ENCODE measurements around the gene AFDN.

Gene AFDN

DNA sequence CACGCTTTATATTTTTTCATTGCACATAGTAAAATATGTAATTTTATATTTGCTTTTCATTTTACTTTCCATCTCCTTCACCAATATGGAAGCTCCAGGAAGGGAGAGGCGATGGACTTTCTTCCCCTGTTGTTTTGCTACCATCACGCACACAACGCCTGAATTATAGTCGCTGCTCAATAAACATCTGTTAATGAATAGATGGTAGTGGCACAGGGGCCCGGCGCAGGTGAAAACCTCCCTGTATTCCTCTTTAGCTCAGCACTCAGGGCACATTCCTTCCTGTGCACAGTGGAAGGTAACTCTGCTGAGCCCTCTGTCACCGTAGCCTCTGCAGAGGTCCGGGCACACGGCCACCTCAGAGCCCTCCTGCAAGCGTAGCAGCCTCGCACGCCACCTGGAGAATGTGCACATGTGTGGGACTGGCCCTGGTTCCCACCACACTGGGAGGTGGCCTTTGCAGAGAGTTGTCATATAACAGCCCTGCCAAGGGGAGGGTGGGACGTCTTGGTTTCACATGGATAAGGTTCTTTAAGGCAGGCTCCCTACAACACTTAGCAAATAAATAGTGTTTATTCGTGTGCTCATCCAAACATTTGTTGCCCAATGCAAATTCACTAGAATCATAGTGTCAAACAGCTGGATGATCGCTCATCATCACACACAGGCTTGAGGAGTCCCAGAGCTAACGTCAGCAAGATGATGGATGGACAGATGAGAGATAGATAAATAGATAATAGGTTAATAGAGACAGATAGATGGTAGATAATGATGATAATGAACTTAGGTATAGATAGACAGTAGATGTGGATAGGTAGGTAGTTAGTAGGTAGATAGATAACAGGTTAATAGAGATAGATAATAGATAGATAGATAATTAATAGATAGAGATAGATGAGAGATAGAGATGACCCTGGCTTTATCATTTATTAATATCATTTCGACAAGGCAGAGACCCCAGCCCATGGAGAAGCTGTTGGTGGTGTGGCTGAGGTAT is 32.3 kb upstream of the AFDN start:
- DNase-seq (ENCODE audit: low spot score), result no peak

DNA sequence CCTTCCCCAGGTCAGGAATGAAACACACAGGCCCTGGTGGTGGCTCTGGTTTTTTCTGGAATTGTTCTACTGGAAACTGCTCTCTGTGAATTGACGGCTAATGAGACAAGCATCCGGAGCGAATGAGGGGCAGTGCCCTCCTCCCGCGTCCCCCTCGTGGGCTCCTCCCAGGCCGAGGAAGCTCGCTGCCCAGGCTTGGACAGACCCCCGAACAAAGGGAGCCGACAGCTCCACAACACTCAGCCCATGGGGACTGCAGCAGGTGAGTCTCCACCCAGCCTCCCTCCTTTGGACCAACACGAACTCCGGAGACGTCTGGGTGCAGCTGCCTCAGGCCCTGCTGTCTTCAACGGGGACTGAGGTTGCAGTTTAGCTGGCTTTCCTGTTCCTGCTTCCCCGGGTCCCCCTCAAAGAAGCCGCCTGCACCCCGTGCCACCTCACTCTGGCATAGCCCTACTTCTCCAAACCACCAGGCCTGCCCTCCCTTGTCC is 31.3 kb upstream of the AFDN start:
- no peak for DNase-seq (ENCODE audit: low spot score)

DNA sequence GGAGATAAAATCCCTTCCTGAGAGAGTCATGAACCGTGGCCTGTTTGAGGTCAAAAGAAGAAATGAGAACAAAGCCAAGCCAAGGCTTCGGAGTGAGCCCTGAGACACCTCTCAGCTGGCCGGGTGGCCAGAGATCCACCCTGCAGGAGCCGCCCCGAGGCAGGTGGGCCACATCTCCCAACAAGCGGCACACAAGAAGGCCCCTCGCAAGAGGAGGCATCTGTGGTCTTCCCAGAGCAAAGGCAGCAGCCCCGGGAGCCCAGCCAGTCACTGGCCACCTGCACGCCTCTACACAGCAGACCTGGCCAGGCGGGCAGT is 30.9 kb upstream of the AFDN start:
- no peak for DNase-seq (ENCODE audit: low spot score)

DNA sequence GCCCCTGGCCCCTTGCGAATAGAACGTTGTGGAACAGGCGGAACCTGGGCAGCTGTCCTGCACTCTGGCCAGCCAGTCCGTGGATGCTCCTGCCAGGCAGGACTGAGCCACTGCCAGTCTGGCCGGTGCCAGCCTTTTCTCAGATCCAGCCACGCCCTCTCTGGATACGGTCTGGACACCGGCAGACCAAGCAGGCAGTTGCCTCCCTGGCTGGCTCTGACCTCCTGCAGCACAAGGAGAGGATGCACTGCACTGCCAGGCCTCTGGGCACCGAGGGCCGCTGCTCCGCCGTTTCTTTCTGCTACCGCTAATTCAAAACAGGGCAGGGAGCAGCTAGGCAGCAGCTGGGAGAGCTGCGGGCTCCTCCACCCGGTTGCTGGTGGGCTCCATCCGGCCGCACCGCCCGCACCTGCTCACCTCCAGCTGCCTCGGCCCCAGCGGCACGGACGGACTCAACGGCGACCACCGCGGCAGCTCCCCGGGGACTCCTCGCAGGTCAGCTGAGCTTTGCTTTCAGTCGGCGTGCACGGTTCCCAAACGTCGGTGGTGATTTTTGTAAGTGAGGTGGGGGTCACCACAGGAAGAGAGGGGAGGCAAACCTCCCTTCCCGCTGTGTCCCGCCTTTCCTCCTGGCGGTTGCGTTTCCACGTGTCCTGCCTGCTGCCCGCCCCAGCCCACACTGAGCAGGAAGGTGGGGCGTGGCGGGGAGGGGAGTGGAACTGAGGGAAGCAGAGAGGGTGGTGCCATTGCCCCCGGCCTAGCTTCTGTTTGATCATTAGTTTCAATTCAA is 30.3 kb upstream of the AFDN start:
- DNase-seq (ENCODE audit: low spot score), result peak; percentile 78

DNA sequence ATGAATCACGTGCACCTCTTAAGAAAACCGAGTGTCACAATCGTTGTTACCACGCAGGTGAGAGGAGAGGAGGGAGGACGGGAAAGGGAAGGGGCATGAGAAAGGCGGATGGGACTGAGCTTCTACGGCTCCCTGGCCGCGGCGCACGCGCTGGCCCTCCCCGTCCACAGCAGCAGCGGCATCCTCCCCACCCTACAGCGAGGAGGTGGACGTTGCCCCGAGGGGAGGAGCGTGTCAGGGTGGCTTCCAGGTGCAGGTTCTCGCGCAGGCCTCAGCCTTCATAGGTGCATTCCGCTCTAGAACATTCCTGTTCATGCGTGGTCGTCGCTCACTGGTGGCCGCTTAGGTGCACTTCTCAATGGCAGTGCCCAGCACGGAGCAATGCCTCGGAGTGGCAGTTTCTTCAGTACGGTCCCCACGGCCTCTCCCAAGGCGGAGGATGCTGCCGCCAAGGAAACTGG is 29.7 kb upstream of the AFDN start:
- no peak for DNase-seq (ENCODE audit: low spot score)

DNA sequence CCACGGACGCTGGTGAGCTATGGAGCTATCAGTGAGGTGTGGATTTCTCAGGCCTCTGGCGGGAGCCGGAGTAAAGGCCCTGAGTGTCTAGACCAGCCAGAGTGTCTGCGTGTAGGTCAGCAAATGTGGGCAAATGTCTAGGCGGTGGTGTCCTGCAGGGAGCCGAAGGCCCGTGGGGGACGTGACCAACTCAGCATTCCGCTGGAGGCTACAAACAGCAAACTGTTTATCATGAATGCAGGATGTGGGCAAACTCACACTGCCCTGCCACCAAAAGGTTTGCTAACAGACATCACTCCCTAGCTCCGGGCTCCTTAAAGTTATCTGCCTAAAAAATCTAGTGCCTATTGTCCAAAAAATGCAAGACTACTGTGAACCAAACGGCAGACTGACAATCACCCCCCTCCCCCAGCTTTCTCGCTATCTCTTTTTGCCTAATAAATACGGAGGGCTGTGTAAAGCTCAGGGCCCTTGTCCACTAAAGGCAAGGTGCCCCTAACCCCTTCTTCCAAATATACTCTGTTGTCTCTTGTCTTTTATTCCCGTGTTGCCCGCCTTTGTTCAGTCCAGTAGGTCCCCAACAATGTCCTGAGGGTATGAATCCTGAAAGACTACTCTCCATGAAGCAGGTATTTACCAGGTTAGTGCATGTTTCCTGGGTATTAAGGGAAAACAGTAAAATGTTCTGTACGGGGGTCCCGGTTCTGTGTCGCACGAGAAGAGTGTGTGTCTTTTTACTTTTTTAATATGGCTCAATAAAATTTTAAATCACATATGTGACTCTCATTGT is 29.0 kb upstream of the AFDN start:
- DNase-seq (ENCODE audit: low spot score), result no peak

DNA sequence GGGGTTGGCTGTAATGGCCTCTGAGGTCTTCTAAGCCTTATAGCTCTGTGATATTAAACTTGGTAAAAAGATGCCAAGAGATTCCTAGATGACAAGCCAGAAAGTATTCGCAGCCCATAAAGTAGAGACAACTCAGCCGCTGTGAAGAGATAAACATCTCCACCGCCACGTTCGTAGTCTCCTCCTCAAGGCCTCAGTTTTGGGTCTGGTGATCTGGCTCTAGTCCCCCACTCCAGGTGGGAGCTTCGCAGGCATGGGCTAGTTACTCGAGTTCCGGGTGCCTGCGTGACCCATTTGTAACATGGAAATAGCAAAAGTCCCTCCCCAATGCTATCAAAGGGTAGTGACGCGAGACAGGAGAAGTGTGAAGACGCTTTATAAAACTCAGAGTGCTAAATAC is 28.3 kb upstream of the AFDN start:
- no peak for DNase-seq (ENCODE audit: low spot score)

DNA sequence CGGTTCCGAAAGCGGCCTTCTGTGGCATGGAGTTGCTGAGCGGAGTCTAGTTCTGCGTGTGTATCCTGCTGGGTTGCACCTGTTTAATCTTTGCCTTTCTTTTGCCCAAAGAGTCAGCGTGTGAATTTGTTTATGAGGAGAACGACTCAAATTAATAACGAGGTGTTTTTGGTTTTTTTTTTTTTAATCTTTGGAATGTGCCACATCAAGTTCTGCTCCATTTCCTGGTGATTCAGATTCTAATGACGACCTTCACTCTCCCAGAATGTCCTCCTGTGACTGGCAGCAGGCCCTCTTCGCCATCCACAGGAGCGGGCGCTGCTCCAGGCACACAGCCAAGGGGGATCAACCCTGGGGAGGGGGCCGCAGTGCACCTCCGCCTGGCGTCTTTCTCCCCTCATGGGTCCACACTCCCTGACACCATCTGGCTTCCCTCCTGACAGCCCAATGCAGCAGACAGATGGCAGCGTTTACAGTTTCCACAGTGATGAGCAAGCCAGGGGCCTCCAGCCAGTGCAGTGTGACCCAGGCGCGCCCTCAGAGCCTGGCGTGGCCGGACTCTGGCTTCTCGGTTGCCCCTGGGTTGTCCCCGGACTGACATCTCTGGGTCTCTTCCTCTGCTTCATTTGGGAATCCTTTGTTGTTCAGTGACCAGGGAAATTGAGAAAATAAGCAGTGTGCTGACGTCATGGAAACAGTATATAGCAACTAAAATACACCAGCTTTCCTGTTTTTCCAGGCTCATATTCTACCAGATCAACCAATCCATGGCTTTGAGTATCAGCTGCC is 27.5 kb upstream of the AFDN start:
- peak; percentile 76 for DNase-seq (ENCODE audit: low spot score)

DNA sequence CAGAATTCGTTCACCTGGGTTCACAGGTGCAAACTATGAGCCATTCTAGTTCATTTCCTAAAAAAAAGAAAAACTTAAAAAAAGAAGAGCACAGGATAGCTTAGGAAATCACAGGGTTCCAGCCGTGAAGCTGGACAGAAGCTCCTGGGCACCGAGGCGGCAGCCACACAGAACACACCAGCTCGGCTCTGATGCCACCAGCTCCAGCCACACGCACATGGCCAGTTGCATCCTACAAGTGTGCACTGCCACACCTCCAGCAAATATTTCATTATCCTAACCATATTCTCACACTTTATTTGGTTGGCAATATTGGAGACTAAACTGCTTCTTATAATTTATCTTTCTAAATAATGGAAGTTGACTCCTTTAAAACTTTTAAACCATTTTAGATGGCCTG is 26.2 kb upstream of the AFDN start:
- no peak for DNase-seq (ENCODE audit: low spot score)

DNA sequence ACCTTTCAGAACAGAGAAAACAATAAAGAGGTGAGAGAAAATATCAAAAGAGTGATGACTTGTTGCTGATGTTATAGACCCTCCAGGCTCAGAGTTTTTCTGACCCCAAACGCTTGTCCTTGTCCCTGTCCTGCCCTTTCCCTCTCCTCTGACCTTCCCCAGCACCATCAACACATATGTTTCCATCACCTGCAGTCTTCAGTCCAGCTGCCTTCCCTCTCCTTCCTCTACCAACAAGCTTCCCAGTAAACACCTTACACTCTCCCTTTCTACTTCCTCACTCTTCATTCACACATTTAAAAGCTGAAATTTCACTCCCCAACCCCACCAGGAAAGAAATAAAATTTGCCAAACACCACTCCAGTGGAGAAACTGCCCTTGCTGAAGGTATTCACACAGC is 25.4 kb upstream of the AFDN start:
- no peak for DNase-seq (ENCODE audit: low spot score)

DNA sequence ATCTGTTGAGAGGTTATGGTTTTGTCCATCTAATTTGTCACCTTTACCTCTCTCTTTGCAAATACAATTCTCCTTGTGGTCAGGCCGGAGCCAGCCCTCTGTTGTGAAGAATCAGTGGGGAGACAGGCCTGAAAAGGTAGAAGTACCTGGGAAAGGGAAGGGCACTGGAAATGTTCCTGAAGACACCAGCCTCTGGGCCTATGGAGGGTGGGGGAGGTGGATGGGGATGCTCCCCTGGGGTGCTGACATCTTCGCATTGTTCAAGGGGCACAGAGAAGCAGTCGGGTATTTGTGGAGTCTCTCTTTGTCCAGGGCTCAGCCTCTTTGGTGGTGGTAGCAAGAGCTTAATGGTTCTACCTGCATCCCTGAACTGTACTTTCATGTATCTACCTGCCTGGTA is 24.4 kb upstream of the AFDN start:
- no peak for DNase-seq (ENCODE audit: low spot score)

DNA sequence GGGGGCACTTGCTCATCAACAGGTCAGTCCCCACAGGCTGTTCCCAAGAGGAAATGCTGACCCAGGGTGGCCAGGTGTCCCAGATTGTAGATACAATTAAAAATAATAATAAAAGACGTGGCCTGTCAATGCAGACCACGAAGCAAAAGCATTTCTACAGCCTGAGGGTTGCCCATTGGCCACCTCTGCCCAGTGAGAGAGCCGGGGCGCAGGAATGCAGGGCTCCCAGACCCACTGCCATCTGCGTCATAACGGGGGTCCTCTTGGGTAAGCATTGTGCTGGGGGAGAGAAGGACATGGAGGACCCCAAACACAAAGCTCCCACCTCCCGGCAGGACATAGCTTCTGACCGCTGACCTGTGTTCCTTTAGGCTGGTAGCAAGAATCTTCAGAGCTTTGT is 22.9 kb upstream of the AFDN start:
- DNase-seq (ENCODE audit: low spot score), result no peak

DNA sequence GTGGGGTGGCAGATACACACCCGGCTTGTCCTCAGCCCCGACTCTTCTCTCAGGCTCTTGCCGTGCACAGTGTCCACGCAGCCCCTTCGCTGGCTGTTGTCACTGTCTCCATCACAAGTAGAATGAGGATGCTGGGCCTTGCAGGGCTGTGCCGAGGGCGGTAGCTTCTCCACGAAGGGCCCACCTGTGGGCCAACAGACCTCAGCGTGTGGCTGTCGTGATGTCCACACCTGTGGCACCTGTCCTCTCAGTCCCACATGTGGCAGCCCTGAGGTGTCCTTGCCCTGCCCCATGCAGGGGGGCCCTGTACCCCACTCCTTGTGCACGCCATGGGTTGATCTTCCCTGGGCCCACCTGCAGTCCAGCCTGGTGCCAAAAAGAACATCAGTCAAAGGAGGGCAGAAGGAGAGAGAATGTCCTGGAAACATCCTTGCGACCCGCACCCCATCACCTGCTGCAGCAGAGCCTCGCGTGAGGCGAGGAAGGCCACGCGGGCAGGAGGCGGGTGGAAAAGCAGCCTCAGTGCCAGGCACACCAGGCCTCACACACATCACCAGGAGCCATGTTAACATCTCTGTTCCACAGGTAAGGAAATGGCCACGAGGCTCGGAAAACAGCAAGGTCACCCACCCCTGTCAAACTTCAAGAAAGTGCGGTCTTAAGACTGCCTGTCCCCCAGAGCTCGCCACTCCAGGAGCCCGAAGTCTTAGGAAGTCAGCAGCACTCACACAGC is 22.3 kb upstream of the AFDN start:
- no peak for DNase-seq (ENCODE audit: low spot score)

DNA sequence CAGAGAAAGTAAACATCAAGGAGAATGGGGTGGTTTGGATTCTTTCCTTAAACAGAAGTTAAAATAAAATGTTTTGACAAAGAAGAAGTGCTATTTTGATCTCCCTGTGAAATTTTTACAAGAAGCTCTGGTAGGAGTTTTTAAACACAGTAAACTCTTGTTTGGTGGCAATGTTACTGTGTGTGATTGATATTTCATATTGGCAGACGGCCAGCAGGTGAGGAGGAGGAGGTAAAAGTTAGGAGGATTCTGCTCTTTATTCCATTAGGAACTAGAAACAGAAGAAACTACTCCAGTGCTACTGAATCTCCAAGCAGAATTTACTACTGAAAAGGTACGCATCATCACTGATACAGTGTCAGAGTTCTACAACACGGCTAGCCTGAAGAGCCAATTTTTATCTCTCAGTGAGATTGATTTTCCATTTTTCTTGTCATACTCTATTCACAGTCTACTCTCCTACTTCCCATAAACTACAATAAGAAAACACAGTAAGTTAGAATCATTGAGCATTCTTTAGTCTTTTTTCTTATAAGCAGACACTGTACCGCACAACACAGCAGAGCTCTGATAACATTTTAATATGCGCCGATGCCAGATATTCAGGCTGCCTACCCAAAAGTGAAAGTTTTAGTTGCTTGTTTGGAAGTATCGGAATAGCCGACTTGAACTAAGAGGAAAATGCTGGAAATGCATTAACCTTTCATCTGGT is 21.2 kb upstream of the AFDN start:
- DNase-seq (ENCODE audit: low spot score), result no peak

DNA sequence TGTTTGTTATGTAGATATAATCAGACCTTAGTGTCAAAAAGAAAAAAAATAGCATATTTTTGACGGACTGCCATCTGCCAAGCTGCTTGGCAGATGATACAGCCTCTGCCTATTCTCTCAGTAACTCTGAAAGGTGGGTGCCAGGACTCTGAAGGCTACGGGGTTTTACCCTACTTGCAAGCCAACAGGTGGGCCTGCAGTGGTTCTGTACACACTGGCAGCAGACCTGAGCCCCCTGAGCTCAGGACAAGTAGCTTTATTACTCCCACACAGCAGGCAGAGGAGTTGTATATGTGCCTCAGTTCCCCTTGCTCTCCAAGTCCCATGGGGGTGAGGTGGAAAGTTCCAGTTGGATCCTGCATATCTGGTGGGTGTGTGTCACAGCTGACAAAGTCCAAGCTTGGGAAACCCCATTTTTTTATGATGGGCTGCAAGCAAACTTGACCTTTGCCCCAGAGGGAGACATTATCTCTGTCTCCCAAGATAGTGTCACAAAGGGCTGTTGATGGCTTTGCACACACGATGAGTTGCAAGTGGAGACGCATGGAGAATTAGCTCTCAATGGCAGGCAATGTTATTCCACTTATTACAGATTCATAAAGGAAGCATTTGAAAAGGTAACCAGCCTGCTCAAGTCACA is 20.5 kb upstream of the AFDN start:
- DNase-seq (ENCODE audit: low spot score), result no peak

DNA sequence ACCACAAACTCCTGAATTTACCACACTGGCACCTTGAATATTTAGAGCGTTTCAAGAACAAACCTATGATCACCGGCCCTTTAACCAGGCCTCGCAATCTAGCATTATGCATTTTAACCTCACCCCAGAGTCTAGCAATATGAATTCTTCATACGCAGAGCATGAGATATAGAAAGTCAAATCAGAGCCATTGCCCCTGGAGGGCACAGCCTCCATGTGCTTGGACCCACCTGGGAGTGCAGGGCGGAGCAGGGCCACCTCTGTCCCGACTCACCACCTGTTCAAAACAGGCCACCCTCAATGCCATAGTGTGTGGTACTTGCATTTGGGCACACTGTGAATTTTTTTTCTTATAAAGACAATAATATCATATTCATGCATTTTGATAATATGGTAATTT is 19.5 kb upstream of the AFDN start:
- no peak for DNase-seq (ENCODE audit: low spot score)

DNA sequence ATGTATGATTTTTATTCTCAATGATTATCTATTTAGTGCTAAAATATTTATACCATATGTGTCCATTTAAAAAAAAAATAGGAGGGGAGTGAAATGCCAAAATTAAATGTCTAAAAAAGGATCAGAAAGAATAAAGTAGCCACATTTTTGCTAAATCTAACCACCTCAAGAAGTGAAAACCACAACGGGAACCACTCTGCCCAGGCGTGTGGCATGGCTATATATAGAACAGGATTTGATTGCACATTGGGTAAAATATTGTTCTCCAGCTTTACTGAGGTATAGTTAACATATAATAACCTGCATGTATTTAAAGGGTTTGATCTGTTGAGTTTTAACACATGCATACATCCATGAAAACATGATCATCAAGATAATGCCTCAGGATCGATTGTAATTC is 19.0 kb upstream of the AFDN start:
- no peak for DNase-seq (ENCODE audit: low spot score)

DNA sequence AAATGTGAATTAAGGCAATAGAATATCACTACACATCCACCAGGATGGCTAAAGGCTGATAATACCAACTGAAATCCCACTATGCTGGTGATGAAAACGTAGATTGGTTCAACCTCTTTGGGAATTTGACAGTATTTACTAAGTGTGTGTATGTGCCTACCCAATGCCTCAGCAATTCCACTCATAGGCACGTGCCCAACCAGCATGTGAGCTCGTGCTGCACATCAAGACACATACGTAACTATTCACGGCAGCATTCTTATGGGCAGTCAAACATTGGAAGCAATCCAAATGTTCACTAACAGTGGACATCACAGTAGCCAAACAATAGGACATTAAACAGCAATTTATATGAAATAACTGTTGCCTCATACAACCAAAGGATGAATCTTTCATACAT is 15.7 kb upstream of the AFDN start:
- no peak for DNase-seq (ENCODE audit: low spot score)

DNA sequence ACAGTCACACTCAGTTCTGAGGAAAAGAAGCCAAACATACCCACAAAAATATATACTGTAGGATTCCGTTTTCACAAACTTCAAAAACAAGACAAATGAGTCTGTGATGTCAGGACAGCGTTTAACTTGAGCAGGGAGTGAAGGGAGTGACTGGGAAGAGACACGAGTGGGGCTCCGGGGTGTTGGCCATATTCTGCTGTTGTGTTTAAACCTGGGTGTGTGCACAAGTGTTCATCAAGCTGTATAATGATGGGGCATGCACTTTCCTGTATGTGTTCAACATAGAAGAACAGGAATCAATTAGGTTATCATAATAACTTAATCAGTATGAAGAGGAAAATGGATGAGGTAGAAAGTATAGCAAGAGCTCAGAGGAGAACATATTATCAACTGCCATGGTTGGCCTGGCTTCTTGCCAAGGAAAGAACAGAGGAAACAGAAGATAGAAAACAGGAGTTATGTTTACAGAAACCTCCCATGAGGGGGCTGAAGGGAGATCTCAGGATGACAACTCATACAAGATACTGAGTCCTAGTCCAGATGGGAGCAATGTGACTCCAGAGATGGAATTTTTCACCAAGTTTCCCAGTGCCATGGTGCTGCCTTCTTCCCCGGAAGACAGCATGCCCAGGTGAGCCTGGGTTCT is 15.1 kb upstream of the AFDN start:
- no peak for DNase-seq (ENCODE audit: low spot score)
